Measurements from ENCODE around the gene PRKACA.

The PRKACA gene

DNA sequence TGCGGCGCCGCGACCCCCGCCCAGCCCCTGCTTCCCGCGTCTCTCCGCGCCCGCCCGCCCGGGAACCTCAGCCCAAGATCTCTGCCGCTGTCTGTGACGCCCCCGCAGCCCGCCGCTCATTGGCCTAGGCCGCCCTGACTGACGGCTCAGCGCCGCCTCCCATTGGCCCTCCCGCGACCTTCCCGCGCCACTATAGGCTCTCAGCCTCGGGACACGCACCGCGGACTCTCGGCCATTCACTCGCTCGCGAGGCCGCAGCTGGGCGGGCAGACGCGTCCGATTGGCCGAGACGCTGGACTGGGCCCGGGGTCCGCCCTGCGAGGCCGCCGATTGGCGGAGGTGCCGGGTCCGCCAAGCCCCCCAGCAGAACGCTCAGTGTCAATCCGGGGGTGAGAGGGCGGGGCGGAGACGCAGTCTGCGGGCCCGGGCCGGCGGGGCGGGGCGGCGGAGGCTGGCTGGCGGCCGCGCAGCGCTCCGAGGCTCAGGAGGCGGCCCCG, at the start of gene PRKACA:
Gene PRKACA, minus strand, starts transcription at position 95 of the 497 bp plus-strand sequence. CDS start 215 bp downstream, outside the sequence.
- H3K79me2 ChIP-seq (ENCODE audit: low read length): peaks cover 10% of the 10 kb centered on the region
- peak within 1 kb of the TSS; percentile 97 for H3K4me3 ChIP-seq (ENCODE audit: low read length)
- H4K20me1 ChIP-seq (ENCODE audit: insufficient read depth, low read length): no peaks in the 10 kb centered on the region
- H3K36me3 ChIP-seq (replicated peaks; ENCODE audit: low read depth, low read length): peaks cover 4% of the 10 kb centered on the region
- H3K27ac ChIP-seq (ENCODE audit: low read length): no peak within 1 kb of the TSS
- no peaks in the 10 kb centered on the region for H3K27me3 ChIP-seq (ENCODE audit: low read depth, low read length)
- H3K4me1 ChIP-seq (ENCODE audit: low read length): peaks cover 34% of the 10 kb centered on the region
- H2AFZ ChIP-seq (ENCODE audit: low read depth, low read length): no peak within 1 kb of the TSS
- no peak for TF ChIP-seq CTCF (IDR thresholded peaks at IDR 0.05; ENCODE audit: low read depth, low read length)
- TF ChIP-seq EZH2phosphoT487 (IDR thresholded peaks at IDR 0.05; ENCODE audit: low read depth): no peak
- H3K4me2 ChIP-seq (ENCODE audit: low read length): peak within 1 kb of the TSS; percentile 94
- H3K9ac ChIP-seq (ENCODE audit: low read length): peak within 1 kb of the TSS; percentile 73
- H3K9me3 ChIP-seq (ENCODE audit: insufficient read depth, low read length): no peaks in the 10 kb centered on the region

DNA sequence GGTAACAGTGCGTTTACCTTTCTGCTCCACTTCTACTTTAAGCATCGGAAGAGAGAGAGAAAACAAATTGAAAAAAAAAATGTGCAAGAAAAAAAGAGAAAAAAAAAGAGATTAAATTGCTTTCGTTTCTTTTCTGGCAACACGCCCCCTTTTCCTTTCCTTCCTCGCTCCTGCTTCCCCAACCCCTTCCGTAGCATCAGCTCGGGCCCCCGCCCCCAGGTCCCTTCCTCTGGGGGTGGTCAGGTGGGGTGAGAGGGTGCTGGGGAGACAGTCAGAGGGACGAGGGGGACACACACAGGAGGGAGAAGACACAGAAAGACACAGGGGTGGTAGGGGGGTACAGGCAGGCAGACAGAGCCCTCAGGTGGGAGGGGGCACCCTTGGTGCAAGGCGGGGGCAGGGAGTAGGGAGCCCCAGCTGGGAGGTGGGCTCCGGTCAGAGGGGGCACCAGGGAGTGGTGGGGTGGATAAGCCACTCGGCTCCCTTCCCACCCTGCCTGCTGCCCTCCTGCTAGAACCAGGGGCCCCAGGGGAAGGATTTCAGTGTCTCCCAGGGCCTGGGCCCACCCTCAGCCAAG, 49.5 kb upstream of the PRKACA start:
- Histone ChIP-seq H3K79me2 (ENCODE audit: low read length) (no peaks in the 10 kb centered on the region), H3K27me3 (ENCODE audit: low read depth, low read length) (peaks cover 3% of the 10 kb centered on the region; the same call in 1 of the 2 replicates), H3K4me2 (ENCODE audit: low read length) (no peak overlapping the region), H3K36me3 (replicated peaks; ENCODE audit: low read depth, low read length) (no peaks in the 10 kb centered on the region), H3K4me3 (ENCODE audit: low read length) (no peak overlapping the region), H2AFZ (ENCODE audit: low read depth, low read length) (no peak overlapping the region), H3K9ac (ENCODE audit: low read length) (no peak overlapping the region), H3K9me3 (ENCODE audit: insufficient read depth, low read length) (no peaks in the 10 kb centered on the region), H4K20me1 (ENCODE audit: insufficient read depth, low read length) (no peaks in the 10 kb centered on the region), H3K27ac (ENCODE audit: low read length) (no peak overlapping the region), H3K4me1 (ENCODE audit: low read length) (no peaks in the 10 kb centered on the region)
- no peak for TF ChIP-seq EZH2phosphoT487 (IDR thresholded peaks at IDR 0.05; ENCODE audit: low read depth)
- no peak for TF ChIP-seq CTCF (IDR thresholded peaks at IDR 0.05; ENCODE audit: low read depth, low read length)

DNA sequence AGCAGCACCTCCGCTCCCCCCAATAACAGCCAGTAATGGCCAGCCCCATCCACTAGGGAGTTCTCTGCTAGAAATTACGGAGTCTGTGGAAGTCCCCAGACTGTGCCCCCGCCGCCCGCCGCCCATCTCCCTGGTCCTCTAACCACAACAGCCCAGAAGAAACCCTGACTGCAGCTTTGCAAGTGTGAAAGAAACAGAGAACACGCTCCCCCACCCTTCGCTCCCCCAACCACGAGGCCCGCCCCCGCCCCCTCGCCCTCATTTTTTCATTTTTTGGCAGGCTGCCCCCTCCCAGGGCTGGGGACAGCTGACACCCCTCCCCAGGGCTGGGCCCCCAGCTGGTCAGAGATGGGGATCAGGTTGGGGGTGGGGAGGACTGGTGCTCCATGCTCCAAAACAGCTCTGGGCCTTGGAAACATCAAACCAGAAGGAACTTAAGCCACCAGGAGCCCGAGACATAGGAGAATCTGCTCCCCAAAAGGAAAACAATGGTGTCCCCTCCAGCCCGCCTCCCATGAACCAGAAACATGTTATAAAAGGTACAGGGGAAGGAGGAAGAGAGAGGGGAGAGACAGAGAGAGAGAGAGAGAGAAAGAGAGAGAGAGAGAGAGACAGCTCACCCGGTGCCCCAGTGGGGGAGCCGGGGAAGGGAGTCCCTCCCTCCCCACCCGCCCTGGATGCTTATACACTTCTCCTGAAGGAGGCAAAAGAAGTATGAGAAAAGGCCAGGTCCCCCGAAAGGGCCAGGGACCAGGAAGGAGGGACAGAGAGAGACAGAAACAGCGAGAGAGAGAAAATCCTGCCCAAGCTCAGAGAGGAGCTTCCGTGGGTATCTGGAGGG, 48.6 kb upstream of the PRKACA start:
- Histone ChIP-seq H2AFZ (ENCODE audit: low read depth, low read length) (no peak overlapping the region), H3K9ac (ENCODE audit: low read length) (no peak overlapping the region), H3K4me2 (ENCODE audit: low read length) (peak overlapping the region; percentile 20; the same call in 1 of the 2 replicates), H3K4me3 (ENCODE audit: low read length) (no peak overlapping the region), H3K27me3 (ENCODE audit: low read depth, low read length) (peaks cover 3% of the 10 kb centered on the region; the same call in 1 of the 2 replicates), H4K20me1 (ENCODE audit: insufficient read depth, low read length) (no peaks in the 10 kb centered on the region), H3K36me3 (replicated peaks; ENCODE audit: low read depth, low read length) (no peaks in the 10 kb centered on the region), H3K79me2 (ENCODE audit: low read length) (no peaks in the 10 kb centered on the region), H3K4me1 (ENCODE audit: low read length) (no peaks in the 10 kb centered on the region), H3K27ac (ENCODE audit: low read length) (no peak overlapping the region), H3K9me3 (ENCODE audit: insufficient read depth, low read length) (no peaks in the 10 kb centered on the region)
- no peak for TF ChIP-seq CTCF (IDR thresholded peaks at IDR 0.05; ENCODE audit: low read depth, low read length)
- TF ChIP-seq EZH2phosphoT487 (IDR thresholded peaks at IDR 0.05; ENCODE audit: low read depth): no peak
